IPS DF 19.7 (cell line): Measurements from ENCODE around the gene ICAM1.
A peak's percentile ranks its signal among the peaks of the same experiment; 100 is the strongest.
"Not testable (repeated sequence)": the region's sequence is repeated elsewhere in the genome, so short reads cannot be mapped to it uniquely, and the experiment has no call there.

Experiments
- DNase-seq: peaks from one replicate; pipeline ENCODE4 v3.0.0-alpha.2; 2013; ENCODE audit warnings: low read depth, low spot score

Gene ICAM1

GRCh38 chr19:10270616-10271394 is at the start of gene ICAM1:
Gene ICAM1 (plus strand): TSS chr19:10271120. CDS start chr19:10271160, 40 bp downstream.
- DNase-seq = no peak

GRCh38 chr19:10222201-10222890 is 48.6 kb upstream of the ICAM1 start:
- DNase-seq = no peak

GRCh38 chr19:10223488-10224213 is 47.3 kb upstream of the ICAM1 start:
- DNase-seq = no peak

GRCh38 chr19:10224337-10224736 is 46.6 kb upstream of the ICAM1 start:
- no peak for DNase-seq

- no peak for DNase-seq
Observed at GRCh38 chr19:10226021-10226375, 44.9 kb upstream of the ICAM1 start.

- no peak for DNase-seq
Observed at GRCh38 chr19:10226376-10227025, 44.4 kb upstream of the ICAM1 start.

- DNase-seq = no peak
Observed at GRCh38 chr19:10227026-10227971, 43.6 kb upstream of the ICAM1 start.

- no peak for DNase-seq
Observed at GRCh38 chr19:10228393-10228792, 42.5 kb upstream of the ICAM1 start.

- no peak for DNase-seq
Observed at GRCh38 chr19:10228920-10229319, 42.0 kb upstream of the ICAM1 start.

GRCh38 chr19:10230173-10230860 is 40.6 kb upstream of the ICAM1 start:
- DNase-seq = no peak

GRCh38 chr19:10230861-10231611 is 39.9 kb upstream of the ICAM1 start, which contains the start of gene S1PR2:
Gene S1PR2 (minus strand): TSS chr19:10231331. CDS start chr19:10224905, 6,426 bp downstream.
- DNase-seq = peak; percentile 28

GRCh38 chr19:10231612-10232228 is 39.2 kb upstream of the ICAM1 start:
- no peak for DNase-seq

GRCh38 chr19:10233946-10234345 is 37.0 kb upstream of the ICAM1 start:
- no peak for DNase-seq

GRCh38 chr19:10235003-10235402 is 35.9 kb upstream of the ICAM1 start:
- DNase-seq = no peak

GRCh38 chr19:10235409-10235808 is 35.5 kb upstream of the ICAM1 start:
- not testable (repeated sequence) for DNase-seq

GRCh38 chr19:10237702-10238101 is 33.2 kb upstream of the ICAM1 start:
- no peak for DNase-seq

- DNase-seq = no peak
Observed at GRCh38 chr19:10238172-10238783, 32.6 kb upstream of the ICAM1 start.

GRCh38 chr19:10241826-10242449 is 29.0 kb upstream of the ICAM1 start:
- not testable (repeated sequence) for DNase-seq
